ENCODE data around the gene TBKBP1.

Gene TBKBP1

GRCh38 chr17:47690121-47690520, 3.8 kb upstream of the TBKBP1 start:
- TF ChIP-seq CTCF (IDR thresholded peaks at IDR 0.05; ENCODE audit: control extremely low read depth, extremely low read depth, low read depth, missing control alignments) = no peak
- no peak for DNase-seq (ENCODE audit: extremely low spot score)
- ChIA-PET POLR2A (no interaction called here), CTCF (interaction anchor here (1.6 to 3.5 kb wide), 3 partner anchors 9 to 26 kb away, joined by 3 to 41 read pairs (median 7); no protein-coding TSS in a partner anchor)

- POLR2A ChIA-PET = no interaction called here
Measured at GRCh38 chr17:47692137-47692894, 1.6 kb upstream of the TBKBP1 start.

GRCh38 chr17:47692895-47693730, 848 bp upstream of the TBKBP1 start:
- ChIA-PET POLR2A (interaction anchor here (0.5 kb wide), 1 partner anchor 50 kb away, joined by 6 read pairs; no protein-coding TSS in a partner anchor), CTCF (interaction anchor here (0.7 to 2.6 kb wide), 7 partner anchors 12 to 108 kb away, joined by 3 to 13 read pairs (median 4); no protein-coding TSS in a partner anchor)
- peak; percentile 2 for TF ChIP-seq CTCF (IDR thresholded peaks at IDR 0.05; ENCODE audit: control extremely low read depth, extremely low read depth, low read depth, missing control alignments)
- DNase-seq (ENCODE audit: extremely low spot score) = no peak

More at GRCh38 chr17:47692137-47692894, 1.6 kb upstream of the TBKBP1 start:
- no peak for DNase-seq (ENCODE audit: extremely low spot score)
- CTCF ChIA-PET = interaction anchor here (0.7 to 2.6 kb wide), 7 partner anchors 11 to 109 kb away, joined by 3 to 13 read pairs (median 4); no protein-coding TSS in a partner anchor
- no peak for TF ChIP-seq CTCF (IDR thresholded peaks at IDR 0.05; ENCODE audit: control extremely low read depth, extremely low read depth, low read depth, missing control alignments)

- CTCF ChIA-PET = no interaction called here
- peak; percentile 50 for DNase-seq (ENCODE audit: extremely low spot score)
- TF ChIP-seq CTCF (IDR thresholded peaks at IDR 0.05; ENCODE audit: control extremely low read depth, extremely low read depth, low read depth, missing control alignments) = no peak
- POLR2A ChIA-PET = interaction anchor here (0.7 kb wide), 1 partner anchor 210 kb away, joined by 3 read pairs; no protein-coding TSS in a partner anchor
Measured at GRCh38 chr17:47694581-47695428, 844 bp downstream of the TBKBP1 start.

GRCh38 chr17:47695429-47696376, 1.7 kb downstream of the TBKBP1 start:
- POLR2A ChIA-PET = interaction anchor here (0.7 kb wide), 1 partner anchor 209 kb away, joined by 3 read pairs; no protein-coding TSS in a partner anchor
- CTCF ChIA-PET = interaction anchor here (1.1 kb wide), 1 partner anchor 12 kb away, joined by 5 read pairs; no protein-coding TSS in a partner anchor
- DNase-seq (ENCODE audit: extremely low spot score) = peak; percentile 18
- TF ChIP-seq CTCF (IDR thresholded peaks at IDR 0.05; ENCODE audit: control extremely low read depth, extremely low read depth, low read depth, missing control alignments) = no peak
